GM19035 (cell line): Measurements from ENCODE around the gene PI4KA.
"Not testable (repeated sequence)": the region's sequence is repeated elsewhere in the genome, so short reads cannot be mapped to it uniquely, and the experiment has no call there.

Source experiments
- ATAC-seq: cut with Tn5 transposase; IDR thresholded peaks from one replicate; pipeline ENCODE4 v1.9.1; 2021; ENCODE audit not compliant: unreplicated experiment

The PI4KA gene

GRCh38 chr22:20732431-20732830 is 126.2 kb downstream of the PI4KA start:
- not testable (repeated sequence) for ATAC-seq

GRCh38 chr22:20729194-20729593 is 129.4 kb downstream of the PI4KA start:
- no peak for ATAC-seq

- no peak for ATAC-seq
Observed at GRCh38 chr22:20728523-20729190, 130.0 kb downstream of the PI4KA start.

- ATAC-seq = no peak
Observed at GRCh38 chr22:20727118-20728015, 131.2 kb downstream of the PI4KA start.

GRCh38 chr22:20725987-20726558 is 132.5 kb downstream of the PI4KA start:
- ATAC-seq = no peak

GRCh38 chr22:20724676-20725454 is 133.7 kb downstream of the PI4KA start:
- no peak for ATAC-seq

- ATAC-seq = no peak
Observed at GRCh38 chr22:20721409-20722218, 137.0 kb downstream of the PI4KA start.

GRCh38 chr22:20720692-20721408 is 137.8 kb downstream of the PI4KA start:
- ATAC-seq = no peak

- not testable (repeated sequence) for ATAC-seq
Observed at GRCh38 chr22:20718727-20719126, 139.9 kb downstream of the PI4KA start.

- not testable (repeated sequence) for ATAC-seq
Observed at GRCh38 chr22:20717981-20718380, 140.6 kb downstream of the PI4KA start.

GRCh38 chr22:20717213-20717866 is 141.3 kb downstream of the PI4KA start:
- not testable (repeated sequence) for ATAC-seq

- ATAC-seq = not testable (repeated sequence)
Observed at GRCh38 chr22:20713116-20713515, 145.5 kb downstream of the PI4KA start.

- ATAC-seq = not testable (repeated sequence)
Observed at GRCh38 chr22:20709966-20710365, 148.6 kb downstream of the PI4KA start.

- ATAC-seq = not testable (repeated sequence)
Observed at GRCh38 chr22:20707549-20708118, 151.0 kb downstream of the PI4KA start.

- ATAC-seq = not testable (repeated sequence)
Observed at GRCh38 chr22:20703816-20704609, 154.6 kb downstream of the PI4KA start.

GRCh38 chr22:20703414-20703806 is 155.2 kb downstream of the PI4KA start:
- peak; percentile 25 for ATAC-seq

- peak; percentile 67 for ATAC-seq
Observed at GRCh38 chr22:20702546-20703413, 155.8 kb downstream of the PI4KA start.
